ENCODE measurements around the gene ARMC7.

Gene ARMC7

GRCh38 chr17:75088465-75089417 lies 21.0 kb upstream of the ARMC7 start:
- no peaks in the 10 kb centered on the region for H3K27me3 Mint-ChIP-seq
- H3K4me1 Mint-ChIP-seq: peaks cover 41% of the 10 kb centered on the region
- ATAC-seq: no peak
- H3K4me3 Mint-ChIP-seq: peak overlapping the region; percentile 81
- no peaks in the 10 kb centered on the region for H3K9me3 Mint-ChIP-seq
- no peaks in the 10 kb centered on the region for H3K36me3 Mint-ChIP-seq
- peak overlapping the region; percentile 73 for H3K27ac Mint-ChIP-seq

GRCh38 chr17:75090871-75091854 lies 18.6 kb upstream of the ARMC7 start:
- no peak for ATAC-seq
- Mint-ChIP-seq H3K9me3 (no peaks in the 10 kb centered on the region), H3K4me3 (no peak overlapping the region), H3K27ac (no peak overlapping the region), H3K36me3 (no peaks in the 10 kb centered on the region), H3K4me1 (peaks cover 40% of the 10 kb centered on the region), H3K27me3 (no peaks in the 10 kb centered on the region)

GRCh38 chr17:75091855-75092327 lies 17.9 kb upstream of the ARMC7 start:
- H3K4me1 Mint-ChIP-seq: peaks cover 33% of the 10 kb centered on the region
- H3K27ac Mint-ChIP-seq: no peak overlapping the region
- ATAC-seq: no peak
- H3K9me3 Mint-ChIP-seq: no peaks in the 10 kb centered on the region
- no peak overlapping the region for H3K4me3 Mint-ChIP-seq
- H3K36me3 Mint-ChIP-seq: no peaks in the 10 kb centered on the region
- no peaks in the 10 kb centered on the region for H3K27me3 Mint-ChIP-seq

- Mint-ChIP-seq H3K36me3 (no peaks in the 10 kb centered on the region), H3K4me1 (peaks cover 24% of the 10 kb centered on the region), H3K4me3 (no peak overlapping the region), H3K27me3 (no peaks in the 10 kb centered on the region), H3K27ac (no peak overlapping the region), H3K9me3 (no peaks in the 10 kb centered on the region)
- no peak for ATAC-seq
Observed at GRCh38 chr17:75093548-75094158, 16.1 kb upstream of the ARMC7 start.

GRCh38 chr17:75094871-75095399 lies 14.8 kb upstream of the ARMC7 start:
- Mint-ChIP-seq H3K36me3 (no peaks in the 10 kb centered on the region), H3K4me3 (no peak overlapping the region), H3K4me1 (peaks cover 25% of the 10 kb centered on the region), H3K9me3 (no peaks in the 10 kb centered on the region), H3K27me3 (no peaks in the 10 kb centered on the region), H3K27ac (no peak overlapping the region)
- ATAC-seq: peak; percentile 26

- H3K4me3 Mint-ChIP-seq: no peak overlapping the region
- no peak overlapping the region for H3K27ac Mint-ChIP-seq
- ATAC-seq: no peak
- no peaks in the 10 kb centered on the region for H3K27me3 Mint-ChIP-seq
- H3K9me3 Mint-ChIP-seq: no peaks in the 10 kb centered on the region
- no peaks in the 10 kb centered on the region for H3K36me3 Mint-ChIP-seq
- peaks cover 19% of the 10 kb centered on the region for H3K4me1 Mint-ChIP-seq
Observed at GRCh38 chr17:75096082-75096625, 13.6 kb upstream of the ARMC7 start.

GRCh38 chr17:75097865-75098264 lies 11.9 kb upstream of the ARMC7 start:
- Mint-ChIP-seq H3K27me3 (no peaks in the 10 kb centered on the region), H3K4me3 (no peak overlapping the region), H3K4me1 (peaks cover 22% of the 10 kb centered on the region), H3K27ac (peak overlapping the region; percentile 2), H3K9me3 (no peaks in the 10 kb centered on the region), H3K36me3 (no peaks in the 10 kb centered on the region)
- ATAC-seq: no peak

- H3K4me1 Mint-ChIP-seq: peaks cover 22% of the 10 kb centered on the region
- no peak for ATAC-seq
- H3K4me3 Mint-ChIP-seq: no peak overlapping the region
- H3K9me3 Mint-ChIP-seq: no peaks in the 10 kb centered on the region
- peak overlapping the region; percentile 2 for H3K27ac Mint-ChIP-seq
- H3K36me3 Mint-ChIP-seq: no peaks in the 10 kb centered on the region
- H3K27me3 Mint-ChIP-seq: no peaks in the 10 kb centered on the region
Observed at GRCh38 chr17:75098861-75099260, 10.9 kb upstream of the ARMC7 start.

GRCh38 chr17:75099881-75100595 lies 9.7 kb upstream of the ARMC7 start:
- Mint-ChIP-seq H3K4me1 (peaks cover 22% of the 10 kb centered on the region), H3K27ac (no peak overlapping the region), H3K4me3 (no peak overlapping the region), H3K36me3 (no peaks in the 10 kb centered on the region), H3K27me3 (no peaks in the 10 kb centered on the region), H3K9me3 (no peaks in the 10 kb centered on the region)
- ATAC-seq: no peak

- peak overlapping the region; percentile 50 for H3K27ac Mint-ChIP-seq
- peaks cover 27% of the 10 kb centered on the region for H3K4me1 Mint-ChIP-seq
- H3K27me3 Mint-ChIP-seq: no peaks in the 10 kb centered on the region
- no peaks in the 10 kb centered on the region for H3K36me3 Mint-ChIP-seq
- no peaks in the 10 kb centered on the region for H3K9me3 Mint-ChIP-seq
- no peak overlapping the region for H3K4me3 Mint-ChIP-seq
- ATAC-seq: peak; percentile 79
Observed at GRCh38 chr17:75102385-75102821, 7.4 kb upstream of the ARMC7 start.

GRCh38 chr17:75103601-75104554 lies 5.9 kb upstream of the ARMC7 start:
- H3K4me1 Mint-ChIP-seq: peaks cover 30% of the 10 kb centered on the region
- no peak overlapping the region for H3K27ac Mint-ChIP-seq
- H3K4me3 Mint-ChIP-seq: no peak overlapping the region
- H3K36me3 Mint-ChIP-seq: no peaks in the 10 kb centered on the region
- H3K9me3 Mint-ChIP-seq: no peaks in the 10 kb centered on the region
- H3K27me3 Mint-ChIP-seq: no peaks in the 10 kb centered on the region
- ATAC-seq: no peak

GRCh38 chr17:75105126-75106080 lies 4.4 kb upstream of the ARMC7 start:
- Mint-ChIP-seq H3K27me3 (no peaks in the 10 kb centered on the region), H3K27ac (peak overlapping the region; percentile 37), H3K9me3 (no peaks in the 10 kb centered on the region), H3K4me1 (peaks cover 36% of the 10 kb centered on the region), H3K4me3 (no peak overlapping the region), H3K36me3 (no peaks in the 10 kb centered on the region)
- no peak for ATAC-seq

Measured in stimulated activated memory B cell treated with anti-CD40 and anti-IgM and Interleukin-4, amounts not matched to agents 10 μg/mL and 1 μg/mL and 100 μg/mL, for 72 hours (primary cell).